ENCODE measurements around the gene LEMD1.

LEMD1 gene, protein sequence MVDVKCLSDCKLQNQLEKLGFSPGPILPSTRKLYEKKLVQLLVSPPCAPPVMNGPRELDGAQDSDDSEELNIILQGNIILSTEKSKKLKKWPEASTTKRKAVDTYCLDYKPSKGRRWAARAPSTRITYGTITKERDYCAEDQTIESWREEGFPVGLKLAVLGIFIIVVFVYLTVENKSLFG

DNA sequence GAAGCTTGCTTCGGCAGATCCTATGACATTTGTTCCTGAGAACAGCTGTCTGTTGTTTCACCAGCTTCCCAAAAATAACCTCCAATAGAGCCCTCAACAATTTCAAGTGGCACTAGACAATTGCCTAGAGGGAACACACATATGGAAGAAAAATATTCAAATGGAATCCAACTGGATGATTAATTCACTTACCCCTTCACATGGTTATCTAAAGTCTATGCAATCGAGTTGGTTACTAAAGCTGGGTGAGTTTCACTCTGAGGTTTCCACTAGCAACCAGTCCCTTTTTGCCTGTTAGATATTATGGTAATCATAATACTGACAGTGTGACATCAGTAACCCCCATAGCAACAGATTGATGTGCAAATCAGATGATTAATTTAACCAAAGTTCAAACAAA, at the start of gene LEMD1:
TSS of gene LEMD1 (minus strand) at position 259 of the 400 bp plus-strand sequence. CDS start 1,520 bp downstream, outside the sequence.
- no peak for DNase-seq

DNA sequence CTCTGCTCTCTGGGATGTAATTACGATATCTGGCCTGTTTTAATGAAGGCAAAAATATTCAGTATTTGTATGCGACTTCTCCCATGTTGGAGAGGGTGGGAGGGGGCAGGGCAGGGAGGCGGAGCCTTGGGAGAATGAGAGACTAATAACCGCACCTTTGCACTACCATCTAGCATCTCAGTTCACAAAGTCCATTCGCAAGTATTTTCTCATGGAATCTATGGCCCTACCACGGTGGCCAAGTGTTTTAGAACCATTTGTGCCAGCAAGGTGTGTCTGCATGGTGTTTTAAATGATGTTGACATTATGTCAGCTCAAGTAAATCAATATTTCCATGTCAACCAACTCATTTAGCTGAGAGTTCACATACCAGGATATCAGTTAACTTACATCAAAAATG, 48.3 kb upstream of the LEMD1 start:
- DNase-seq = no peak

DNA sequence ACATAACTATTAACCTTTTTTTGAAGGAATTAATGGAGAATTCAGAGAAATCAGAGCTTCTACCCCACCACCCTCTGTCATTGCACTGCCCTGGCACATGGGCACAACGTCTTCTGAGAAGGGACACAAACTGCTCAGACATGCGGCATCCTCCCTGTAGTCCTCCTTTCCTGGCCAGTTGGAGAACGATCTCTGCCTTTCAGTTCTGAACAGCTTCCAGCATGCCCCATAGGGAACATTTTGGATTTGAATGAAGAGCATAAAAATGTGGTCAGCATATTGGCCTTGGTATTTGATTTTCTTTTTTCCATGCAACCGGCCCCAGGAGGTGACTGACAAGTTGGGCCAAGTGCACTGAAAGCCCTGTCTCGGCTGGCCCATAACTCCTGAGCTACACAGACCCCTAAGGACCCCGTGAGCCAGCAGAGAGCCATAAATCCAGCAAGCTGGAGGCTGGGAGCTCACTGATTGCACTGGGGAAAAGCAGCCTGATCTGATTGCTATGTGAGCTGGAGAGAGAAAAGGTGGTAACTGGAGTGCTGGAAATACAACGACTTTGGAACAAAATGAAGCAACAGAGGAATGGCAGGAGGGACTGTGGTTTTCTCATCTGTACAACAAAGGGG, 44.9 kb upstream of the LEMD1 start:
- DNase-seq = no peak

DNA sequence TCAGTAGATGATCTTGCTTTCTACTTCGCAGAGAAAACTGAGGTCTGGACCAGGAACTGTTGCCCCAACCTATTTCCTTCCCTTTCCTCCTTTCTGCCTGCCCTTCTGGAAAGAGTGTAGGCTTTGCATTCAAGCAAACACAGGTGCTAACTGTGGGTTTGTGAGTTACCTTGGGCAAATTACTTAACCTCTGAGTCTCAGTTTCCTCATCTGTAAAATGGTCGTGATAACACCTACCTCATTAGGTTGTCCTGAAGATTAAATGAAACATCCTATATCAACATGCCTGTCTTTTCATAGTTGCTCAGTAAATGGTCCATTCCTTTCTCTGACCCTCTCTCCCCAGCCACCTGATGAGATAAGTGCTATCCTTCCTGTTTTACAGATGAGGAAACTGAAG, 43.5 kb upstream of the LEMD1 start:
- DNase-seq = no peak

DNA sequence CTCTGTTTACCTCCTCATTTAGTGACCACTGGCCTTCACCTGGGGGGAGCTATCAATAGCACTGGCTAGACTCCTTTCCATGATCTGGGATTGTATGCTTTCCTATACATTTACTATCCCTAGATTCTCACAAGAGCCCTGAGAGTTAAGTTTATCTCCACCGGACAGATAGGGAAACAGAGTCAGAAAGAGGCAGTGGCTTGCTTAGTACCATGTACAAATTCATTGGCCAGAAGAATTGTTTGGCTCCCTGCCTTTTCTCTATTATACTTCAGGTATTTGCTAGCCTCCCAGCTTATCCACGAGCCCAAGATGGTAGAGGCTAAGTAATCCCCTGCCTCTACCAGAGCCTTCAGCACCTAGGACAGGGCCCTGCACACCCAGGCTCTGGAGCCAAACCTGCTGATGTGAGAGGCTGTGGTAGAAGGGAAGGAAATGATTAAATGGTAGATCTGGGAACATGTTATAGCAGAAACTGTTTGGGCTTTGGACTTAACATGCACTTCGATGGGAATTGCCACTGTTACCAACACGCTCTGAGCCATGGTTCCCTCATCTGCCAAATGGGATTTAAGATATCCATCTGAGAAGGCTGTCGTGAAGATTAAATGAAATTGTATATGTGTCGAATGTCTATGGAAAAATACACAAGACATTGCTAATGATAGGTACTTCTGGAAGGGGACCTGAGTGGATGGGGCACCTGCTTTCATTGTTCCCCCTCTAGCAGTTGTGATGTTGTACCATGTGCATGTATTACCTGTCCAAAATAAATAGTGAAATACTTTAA, 37.1 kb upstream of the LEMD1 start:
- DNase-seq = no peak

DNA sequence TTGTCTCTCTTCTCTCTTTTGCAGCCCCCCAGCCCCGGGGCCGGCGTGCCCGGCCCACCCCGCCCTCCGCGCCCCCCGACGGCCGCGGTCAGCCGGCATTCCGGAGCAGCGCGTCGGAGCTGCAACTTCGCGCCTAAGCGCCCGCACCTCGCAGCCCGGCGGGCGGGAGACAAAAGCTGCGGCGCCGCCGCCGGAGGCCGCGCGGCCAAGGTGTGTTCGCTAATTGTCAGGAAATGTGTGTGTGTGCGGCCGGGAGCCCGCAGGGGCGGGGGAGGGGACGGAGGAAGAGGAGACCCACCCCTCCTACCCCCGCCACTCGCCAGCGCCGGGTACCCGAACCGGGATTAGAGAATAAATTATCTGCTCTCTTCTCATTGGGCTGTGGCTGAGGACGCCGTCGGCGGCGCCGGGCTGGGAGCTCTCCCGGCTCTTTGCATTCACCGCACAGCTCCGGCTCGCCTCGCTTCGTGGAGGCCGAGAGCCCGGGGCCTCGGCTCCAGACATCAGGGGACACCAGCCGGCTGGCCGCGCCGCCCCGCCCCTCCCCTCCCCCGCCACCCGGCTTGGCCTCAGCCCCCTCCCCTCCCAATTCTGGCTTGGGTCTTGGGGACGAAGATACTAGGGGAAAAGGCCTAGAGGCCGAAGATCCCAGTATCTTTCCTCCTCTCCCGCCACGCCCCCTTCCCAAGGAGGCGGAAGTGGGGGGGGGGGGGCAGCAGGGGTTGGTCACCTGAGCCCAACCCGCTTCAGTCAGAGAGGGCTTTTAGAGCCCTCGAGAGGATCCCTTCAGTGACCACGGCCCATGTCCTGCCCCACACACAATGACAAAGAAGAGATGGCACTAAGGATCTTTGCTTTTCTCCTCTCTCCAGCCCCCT, 35.3 kb upstream of the LEMD1 start:
- DNase-seq = no peak

DNA sequence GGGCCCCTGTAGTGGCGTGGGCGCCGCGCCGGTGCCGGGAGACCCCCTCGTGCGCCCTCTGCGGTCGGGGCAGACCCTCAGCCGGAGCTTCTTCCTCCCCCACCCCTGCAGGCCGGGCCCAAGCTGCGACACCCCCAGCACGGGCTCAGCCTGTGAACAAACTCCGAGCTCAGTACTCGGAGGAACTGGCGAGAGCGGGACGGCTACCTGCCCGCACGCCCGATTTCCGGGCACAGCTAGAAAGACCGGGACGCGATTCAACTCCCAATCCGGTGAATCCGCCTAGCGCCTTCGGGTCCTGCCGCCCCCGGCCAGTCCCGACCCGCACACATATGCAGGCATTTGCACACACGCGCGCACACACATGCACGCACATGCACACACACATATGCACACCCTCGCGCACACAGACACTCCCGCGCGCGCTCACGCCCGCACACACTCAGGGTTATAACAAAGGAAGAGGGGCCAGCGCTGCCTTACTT, 34.6 kb upstream of the LEMD1 start:
- no peak for DNase-seq

DNA sequence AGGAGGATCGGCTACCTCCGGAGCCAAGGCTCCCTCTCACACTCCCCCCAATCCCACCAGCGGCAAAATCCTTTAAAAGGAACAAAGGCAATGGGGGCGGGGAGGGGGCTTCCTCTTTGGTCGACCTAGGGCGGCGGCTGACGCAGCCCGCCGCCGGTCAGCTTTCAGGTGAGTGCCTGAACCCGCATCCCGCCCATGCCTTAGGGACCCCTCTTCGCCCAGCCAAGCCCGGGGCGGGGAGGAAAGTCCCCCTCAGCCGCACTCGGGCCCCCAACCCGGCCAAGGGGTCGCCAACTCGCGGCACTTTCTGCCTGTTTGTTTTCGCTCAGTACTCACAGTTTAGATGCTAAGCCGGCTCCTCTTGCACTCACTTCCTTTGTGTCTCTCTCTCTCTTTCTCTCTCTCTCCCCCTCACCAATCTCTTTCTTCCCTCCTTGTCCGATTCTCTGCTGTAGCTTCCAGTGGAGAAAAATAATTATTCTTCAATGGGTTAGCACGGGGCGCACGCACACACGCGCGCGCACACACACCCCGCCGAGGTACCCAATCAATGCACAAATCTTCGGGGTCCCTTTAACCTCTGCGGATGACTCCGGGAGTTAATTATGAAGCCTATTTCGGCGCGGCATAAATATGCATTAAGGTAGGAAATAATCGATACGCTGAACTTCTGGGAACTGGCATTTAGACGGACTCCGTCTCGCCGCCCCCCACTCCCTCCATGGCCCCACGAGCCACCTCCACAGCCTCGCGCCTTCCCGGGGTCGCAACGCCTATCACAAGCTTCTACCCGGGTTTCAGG, 33.9 kb upstream of the LEMD1 start, which contains the start of gene BLACAT1:
TSS of gene BLACAT1 (minus strand) at position 465 of the 802 bp plus-strand sequence.
- DNase-seq = no peak

DNA sequence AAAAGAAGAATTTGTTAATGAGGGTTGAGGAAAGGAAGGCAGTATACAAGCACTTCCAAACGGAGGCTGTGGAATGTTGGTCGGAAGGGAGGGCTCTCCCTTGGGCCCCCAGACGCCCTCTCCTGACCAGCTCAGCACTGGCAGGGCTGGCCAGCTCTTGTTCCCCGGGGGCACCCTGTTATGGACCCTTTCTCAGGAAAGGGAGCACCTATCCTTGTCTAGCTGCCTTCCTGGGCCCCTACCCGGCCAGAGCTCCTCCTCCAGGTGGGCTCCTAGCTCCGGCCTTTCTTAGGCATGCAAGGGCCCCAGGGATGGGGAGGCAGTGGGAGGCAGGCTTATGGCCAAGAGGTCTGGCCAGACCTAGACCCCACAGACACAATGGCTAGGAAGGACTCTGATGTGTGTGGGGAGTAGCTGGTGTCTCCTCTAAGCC, 33.1 kb upstream of the LEMD1 start:
- no peak for DNase-seq

DNA sequence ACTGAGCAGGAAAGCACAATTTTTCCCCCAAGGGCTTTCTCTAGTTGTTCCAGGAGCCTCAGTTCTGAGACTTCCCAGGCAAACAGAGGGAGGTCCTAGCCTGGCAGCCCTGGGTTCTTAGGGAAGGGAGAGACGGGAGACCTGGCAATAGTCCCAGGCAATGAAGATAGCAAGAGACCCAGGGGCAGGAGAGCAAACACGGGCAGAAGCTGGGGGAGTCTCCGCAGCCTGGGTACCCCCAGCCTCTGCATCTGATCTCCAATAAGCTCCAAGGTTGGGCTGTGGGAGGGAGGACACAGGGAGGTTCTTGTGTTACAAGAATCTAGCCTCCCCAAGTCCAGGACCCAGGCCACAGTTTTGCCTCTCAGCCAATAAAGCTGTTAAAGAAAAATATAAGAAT, 31.6 kb upstream of the LEMD1 start:
- DNase-seq = no peak

DNA sequence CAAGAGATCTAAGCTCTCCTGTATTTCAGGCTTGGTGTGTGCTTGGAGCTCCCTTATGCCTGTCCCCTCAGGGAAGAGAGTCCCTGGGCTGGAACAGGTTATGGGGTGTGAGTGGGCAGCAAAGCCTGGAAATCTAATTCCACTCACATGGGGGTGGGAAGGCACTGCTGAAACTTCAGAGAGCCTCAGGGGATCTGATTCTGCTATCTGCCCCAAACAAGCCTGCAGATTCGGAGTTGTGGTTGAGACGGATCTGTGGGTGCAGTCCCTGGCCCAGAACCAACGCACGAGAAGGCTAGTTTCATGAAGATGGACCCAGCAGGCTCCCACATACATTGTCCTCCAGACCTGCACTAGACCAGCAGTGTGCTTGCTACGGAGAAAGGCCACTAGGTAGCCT, 31.1 kb upstream of the LEMD1 start:
- no peak for DNase-seq

DNA sequence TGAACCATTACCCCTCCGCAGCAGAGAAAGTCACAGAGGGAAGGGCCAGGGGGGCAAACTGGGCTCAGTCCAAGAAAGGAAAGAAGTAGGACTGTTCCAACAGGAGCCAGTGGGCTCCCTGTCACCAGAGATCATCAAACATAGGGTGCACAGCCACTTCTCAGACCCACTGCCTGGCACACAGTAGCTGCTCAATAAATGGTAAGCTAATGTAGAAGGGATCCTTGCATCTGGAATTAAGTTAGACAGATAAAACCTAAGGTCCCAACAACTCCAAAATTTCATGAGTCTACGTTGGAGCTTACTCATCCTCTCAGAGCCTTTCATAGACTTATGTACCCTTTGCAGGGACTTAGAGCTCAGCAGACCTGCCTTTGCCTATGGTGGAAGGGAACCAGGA, 30.5 kb upstream of the LEMD1 start:
- no peak for DNase-seq

DNA sequence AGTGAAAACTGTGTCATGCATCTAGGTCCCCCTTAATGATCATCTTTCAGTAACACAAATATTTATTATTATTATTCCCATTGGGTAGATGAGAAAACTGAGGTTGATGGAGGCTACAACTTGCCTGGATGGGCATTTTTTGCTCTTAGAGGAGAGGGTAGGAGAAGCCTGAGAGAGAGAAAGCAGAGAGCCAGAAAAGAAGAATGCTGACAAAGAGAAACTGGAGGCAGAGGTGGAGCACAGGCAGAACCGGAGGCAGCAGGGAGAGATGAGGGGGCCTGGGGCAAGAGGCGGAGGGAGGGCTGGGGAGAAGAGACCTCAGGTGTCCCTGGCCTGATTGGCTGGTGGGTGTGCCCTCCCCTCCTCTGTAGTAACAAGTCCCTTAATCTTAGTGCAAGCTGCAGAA, 29.9 kb upstream of the LEMD1 start:
- DNase-seq = no peak

DNA sequence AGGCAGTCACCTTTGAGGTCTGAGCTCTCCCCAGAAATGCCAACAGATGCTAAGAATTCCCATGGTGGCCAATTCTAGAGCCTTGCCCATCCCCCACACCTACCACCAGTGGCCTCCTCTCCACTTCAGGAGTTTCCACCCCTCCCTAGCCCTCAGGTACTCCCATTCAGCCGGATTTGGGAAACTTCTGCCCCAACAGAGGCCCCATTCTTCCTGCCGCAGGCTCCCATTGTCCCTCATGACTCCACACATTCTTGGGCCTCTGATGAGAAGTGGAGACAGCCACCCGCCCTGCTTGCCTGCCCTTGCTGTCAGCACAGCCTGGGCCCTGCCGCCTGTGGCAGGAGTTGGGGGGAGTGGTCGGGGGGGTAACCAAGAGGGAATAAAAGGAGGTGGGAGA, 29.3 kb upstream of the LEMD1 start:
- DNase-seq = no peak

DNA sequence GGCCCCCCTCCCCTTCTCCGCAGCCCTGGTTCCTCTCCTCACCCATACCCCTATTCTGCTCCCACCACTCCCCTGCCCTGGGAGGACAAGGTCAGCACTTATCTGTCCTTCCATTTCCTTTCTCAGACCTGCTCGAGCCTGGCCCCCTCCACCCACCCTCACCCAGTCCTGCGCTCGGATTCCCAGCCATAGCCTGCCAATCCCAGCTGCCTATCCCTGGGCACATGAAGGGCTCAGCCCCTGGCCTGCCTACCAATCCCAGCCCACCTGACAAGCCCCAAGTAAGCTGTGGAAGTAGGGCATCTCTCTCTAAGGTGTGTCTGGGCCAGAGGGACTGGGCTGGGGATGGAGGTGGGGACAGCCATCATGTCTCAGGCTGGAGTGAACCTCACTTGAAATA, 28.6 kb upstream of the LEMD1 start:
- no peak for DNase-seq

DNA sequence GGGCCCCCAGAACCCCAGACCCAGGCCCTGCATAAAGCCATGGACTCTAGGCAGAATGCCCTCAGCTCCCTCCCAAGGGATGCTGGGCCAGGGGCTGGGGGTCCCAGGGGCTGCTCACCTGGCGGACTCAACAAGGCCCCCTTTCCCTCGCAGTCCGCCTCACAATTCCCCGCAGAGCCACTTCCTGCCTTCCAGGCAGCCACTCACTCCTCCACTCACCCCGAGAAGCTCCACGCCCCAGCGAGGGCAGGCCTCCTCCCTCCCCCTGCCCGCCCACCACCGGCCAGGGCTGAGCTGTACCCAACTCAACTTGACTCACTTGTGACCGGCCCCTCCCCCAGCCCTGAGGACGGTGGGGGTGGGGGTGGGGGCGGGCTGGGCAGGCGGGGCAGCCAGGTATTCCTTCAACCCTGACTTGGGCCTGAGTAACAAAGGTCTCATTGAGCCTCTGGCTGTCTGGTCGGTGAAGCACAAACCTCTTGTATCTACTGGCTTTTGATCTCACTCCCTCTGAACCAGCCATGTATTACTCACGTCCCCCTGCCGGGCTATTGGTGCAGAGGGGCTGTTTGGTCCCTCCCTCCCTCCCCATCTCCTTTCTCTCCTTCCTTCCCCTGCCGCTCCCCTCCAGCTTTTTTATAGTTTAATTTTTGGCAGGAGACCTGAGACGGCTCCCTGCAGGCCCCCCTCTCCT, 28.0 kb upstream of the LEMD1 start:
- no peak for DNase-seq

DNA sequence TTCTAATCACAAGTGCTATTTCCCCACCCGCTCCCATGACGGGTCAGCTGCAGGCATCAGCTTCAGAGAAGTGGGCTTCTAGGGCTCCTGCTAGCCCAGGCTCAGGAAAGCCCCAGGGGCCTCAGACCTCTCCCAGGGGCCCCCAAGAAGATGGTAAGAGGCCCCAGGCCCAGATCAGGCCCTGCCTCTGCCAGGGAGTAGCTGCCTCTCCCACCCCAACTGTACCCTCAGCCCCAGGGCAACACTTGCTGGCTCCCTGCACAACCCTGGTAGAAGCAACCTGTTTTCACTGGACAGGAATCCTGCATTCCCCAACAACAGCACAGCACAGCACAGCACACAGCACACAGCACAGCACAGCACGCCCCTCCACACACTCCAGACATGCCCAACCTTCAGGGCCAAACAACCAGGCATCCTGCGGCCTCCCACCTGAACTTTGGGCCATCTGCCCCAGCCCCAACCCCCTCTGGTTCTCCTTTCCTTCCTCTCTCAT, 27.4 kb upstream of the LEMD1 start:
- no peak for DNase-seq

DNA sequence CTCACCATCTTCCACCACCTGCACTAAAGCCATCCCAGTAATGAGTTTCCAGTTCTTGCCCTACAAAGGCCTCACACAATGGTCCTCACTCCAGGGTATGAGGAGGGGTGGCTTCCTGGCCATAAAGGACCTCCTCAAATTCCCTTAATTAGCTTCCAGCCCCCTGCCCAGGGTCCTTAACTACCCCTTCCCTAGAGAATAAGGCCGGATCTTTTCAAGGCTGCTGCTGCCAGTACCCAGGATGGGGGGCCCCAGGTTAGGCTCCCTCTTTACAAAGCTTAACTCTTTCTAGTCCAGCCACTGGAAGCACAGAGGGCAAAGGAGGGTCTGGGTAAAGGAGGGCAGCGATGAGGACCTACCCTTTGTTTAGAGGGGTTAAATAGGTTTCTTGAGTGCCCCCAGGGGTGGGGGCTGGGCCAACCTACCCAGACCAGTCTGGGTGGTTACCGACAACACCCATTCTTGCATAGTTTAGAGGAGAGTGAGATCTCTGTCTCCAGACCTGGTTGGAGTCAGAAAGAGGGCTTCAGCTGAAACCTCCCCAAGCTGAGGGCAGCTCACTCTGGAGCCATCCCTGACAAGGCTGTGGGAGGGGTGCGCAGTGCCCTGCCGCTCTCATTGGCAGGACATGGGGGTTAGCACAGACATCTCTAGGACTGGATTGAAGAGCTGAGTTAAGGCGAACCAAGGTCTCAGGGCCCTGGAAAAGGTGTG, 26.8 kb upstream of the LEMD1 start:
- no peak for DNase-seq

DNA sequence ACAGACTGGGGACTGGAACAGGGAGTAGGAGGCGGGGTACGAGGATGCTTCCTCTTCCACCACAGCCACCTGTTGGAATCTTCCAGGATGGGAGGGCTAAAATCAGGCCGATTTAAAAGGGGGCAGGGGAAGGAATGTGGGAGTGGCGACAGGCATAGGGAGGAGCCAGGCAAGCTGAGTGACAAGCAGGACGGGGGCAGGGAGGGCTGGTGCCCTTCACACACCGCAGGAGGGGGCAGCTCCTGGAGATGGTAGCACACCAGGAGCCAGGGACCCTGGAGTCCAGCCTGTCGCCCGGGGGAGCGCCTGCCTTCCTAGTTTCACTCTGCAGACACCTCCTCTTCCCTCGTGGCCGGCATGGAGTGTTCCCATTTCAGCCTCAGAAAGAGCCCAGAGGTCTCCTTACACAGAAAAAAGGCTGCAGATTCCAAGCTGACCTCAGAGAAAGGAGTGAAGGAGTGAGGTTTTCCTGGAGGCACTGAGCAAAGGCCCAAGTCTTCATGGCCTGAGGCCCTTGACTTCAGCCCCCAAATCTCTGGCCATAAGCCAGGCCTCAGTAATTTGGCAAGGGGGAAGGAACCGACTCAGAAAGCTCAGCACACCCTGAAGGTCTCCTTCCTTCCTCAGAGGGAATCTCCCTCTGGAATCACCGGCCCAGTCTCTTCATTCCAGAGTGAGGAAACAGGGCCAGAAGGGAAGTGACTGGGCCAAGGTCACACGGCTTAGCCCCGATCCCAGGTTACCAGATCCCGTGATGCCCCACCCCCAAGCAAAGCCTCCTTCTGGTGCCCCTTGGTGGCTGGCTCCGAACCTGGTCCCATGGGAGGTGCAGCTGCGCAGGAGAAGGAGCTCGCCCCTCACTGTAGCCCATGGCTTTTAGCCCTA, 25.8 kb upstream of the LEMD1 start:
- no peak for DNase-seq

DNA sequence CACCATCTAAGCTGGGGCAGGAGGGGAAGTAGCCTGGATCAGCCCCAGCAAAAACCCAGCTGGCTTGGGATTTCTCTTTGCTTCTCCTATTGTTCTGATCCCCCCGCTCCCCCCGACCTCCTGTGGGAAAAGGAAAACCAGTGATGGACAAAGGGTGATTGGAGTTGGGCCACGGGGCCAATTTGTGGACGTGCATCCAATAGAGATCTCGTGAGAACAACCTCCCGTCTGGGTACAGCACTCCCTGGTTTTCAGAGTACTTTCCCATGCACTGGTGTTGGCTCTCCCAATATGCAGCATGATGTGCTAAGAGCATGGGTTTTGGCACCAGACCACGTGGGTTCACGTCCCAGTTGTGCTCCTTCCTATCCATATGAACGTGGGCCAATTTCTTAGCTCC, 25.0 kb upstream of the LEMD1 start:
- no peak for DNase-seq
